ENCODE results near the gene B4GALNT4. TPM values are rescaled to one million over a fixed set of nuclear protein-coding genes. Genes with fewer than 3 reads are reported as not detected.
"Not testable (repeated sequence)": the region's sequence is repeated elsewhere in the genome, so short reads cannot be mapped to it uniquely, and the experiment has no call there.

Gene B4GALNT4
- total RNA-seq, 1 donor from 2014 or later, result 64.6 TPM

DNA sequence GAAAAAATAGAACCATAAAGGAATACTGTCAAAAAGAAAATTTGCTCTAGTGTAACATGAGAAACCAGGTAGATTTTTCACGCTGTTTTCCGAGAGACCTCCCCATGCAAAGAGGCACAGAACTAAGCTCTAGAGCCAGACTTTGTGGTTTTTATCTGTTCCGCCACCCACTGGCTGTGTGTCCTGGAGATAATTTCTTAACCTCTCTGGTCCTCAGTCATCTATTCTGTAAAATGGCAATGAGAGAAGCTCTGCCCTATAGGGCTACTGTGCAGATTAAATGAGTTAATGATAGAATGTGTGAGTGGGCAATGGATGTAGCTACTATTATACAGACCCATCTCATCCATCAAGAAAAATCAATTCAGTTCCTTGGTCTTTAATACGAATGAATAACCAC is 54.9 kb downstream of the B4GALNT4 start:
- Mint-ChIP-seq H3K36me3 (ENCODE audit: low read depth, unreplicated experiment) (peaks cover 2% of the 10 kb centered on the region), H3K9me3 (ENCODE audit: unreplicated experiment) (peaks cover 4% of the 10 kb centered on the region), H3K4me3 (ENCODE audit: unreplicated experiment) (no peak overlapping the region), H3K27me3 (ENCODE audit: low read depth, unreplicated experiment) (peaks cover 15% of the 10 kb centered on the region), H3K27ac (ENCODE audit: unreplicated experiment) (no peak overlapping the region), H3K4me1 (ENCODE audit: low read depth, unreplicated experiment) (peaks cover 5% of the 10 kb centered on the region)
- H3K36me3 ChIP-seq (ENCODE audit: insufficient read depth, low read length), result no peaks in the 10 kb centered on the region
- DNase-seq (ENCODE audit: low read depth), result no peak
- no peaks in the 10 kb centered on the region for H3K9me3 ChIP-seq (ENCODE audit: insufficient read depth, low read depth, low read length)
- H3K9ac ChIP-seq (ENCODE audit: low read length), result no peak overlapping the region
- H4K20me1 ChIP-seq (ENCODE audit: insufficient read depth, low read length), result no peaks in the 10 kb centered on the region
- no peaks in the 10 kb centered on the region for H3K79me2 ChIP-seq (ENCODE audit: insufficient read depth, low read length)
- no peaks in the 10 kb centered on the region for H3K4me1 ChIP-seq (ENCODE audit: insufficient read depth, low read length)
- peaks cover 16% of the 10 kb centered on the region for H3K27me3 ChIP-seq (ENCODE audit: insufficient read depth, low read length)
- no peak overlapping the region for H3K27ac ChIP-seq (ENCODE audit: low read depth, low read length)
- TF ChIP-seq, protein P1, sequence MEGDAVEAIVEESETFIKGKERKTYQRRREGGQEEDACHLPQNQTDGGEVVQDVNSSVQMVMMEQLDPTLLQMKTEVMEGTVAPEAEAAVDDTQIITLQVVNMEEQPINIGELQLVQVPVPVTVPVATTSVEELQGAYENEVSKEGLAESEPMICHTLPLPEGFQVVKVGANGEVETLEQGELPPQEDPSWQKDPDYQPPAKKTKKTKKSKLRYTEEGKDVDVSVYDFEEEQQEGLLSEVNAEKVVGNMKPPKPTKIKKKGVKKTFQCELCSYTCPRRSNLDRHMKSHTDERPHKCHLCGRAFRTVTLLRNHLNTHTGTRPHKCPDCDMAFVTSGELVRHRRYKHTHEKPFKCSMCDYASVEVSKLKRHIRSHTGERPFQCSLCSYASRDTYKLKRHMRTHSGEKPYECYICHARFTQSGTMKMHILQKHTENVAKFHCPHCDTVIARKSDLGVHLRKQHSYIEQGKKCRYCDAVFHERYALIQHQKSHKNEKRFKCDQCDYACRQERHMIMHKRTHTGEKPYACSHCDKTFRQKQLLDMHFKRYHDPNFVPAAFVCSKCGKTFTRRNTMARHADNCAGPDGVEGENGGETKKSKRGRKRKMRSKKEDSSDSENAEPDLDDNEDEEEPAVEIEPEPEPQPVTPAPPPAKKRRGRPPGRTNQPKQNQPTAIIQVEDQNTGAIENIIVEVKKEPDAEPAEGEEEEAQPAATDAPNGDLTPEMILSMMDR (IDR thresholded peaks at IDR 0.05; ENCODE audit: insufficient read depth, low read depth, low read length), result no peak
- no peak for TF ChIP-seq EZH2 (IDR thresholded peaks at IDR 0.05; ENCODE audit: insufficient read depth, low read length)
- no peak for FAIRE-seq
- H3K4me2 ChIP-seq (ENCODE audit: low read length), result no peak overlapping the region
- H2AFZ ChIP-seq (ENCODE audit: low read depth, low read length), result no peak overlapping the region
- no peak overlapping the region for H3K4me3 ChIP-seq (ENCODE audit: insufficient read depth, low read depth, low read length)

DNA sequence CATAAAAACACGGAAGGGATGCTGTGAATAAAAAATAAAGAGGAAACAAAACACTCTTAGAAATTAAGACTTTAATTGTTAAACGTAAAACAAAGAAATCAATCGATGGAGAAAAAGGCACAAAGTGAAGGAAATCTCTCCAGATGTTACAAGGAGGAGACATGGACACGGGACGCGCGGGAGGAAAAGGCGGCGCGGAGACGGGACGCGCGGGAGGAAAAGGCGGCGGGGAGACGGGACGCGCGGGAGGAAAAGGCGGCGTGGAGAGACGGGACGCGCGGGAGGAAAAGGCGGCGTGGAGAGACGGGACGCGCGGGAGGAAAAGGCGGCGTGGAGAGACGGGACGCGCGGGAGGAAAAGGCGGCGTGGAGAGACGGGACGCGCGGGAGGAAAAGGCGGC is 55.5 kb downstream of the B4GALNT4 start:
- H3K27me3 ChIP-seq (ENCODE audit: insufficient read depth, low read length), result peaks cover 16% of the 10 kb centered on the region
- H3K4me1 Mint-ChIP-seq (ENCODE audit: low read depth, unreplicated experiment); H3K9me3 Mint-ChIP-seq (ENCODE audit: unreplicated experiment); H3K9ac ChIP-seq (ENCODE audit: low read length); H3K27ac Mint-ChIP-seq (ENCODE audit: unreplicated experiment); FAIRE-seq; H2AFZ ChIP-seq (ENCODE audit: low read depth, low read length); H3K4me3 ChIP-seq (ENCODE audit: insufficient read depth, low read depth, low read length); H4K20me1 ChIP-seq (ENCODE audit: insufficient read depth, low read length); H3K79me2 ChIP-seq (ENCODE audit: insufficient read depth, low read length); H3K36me3 ChIP-seq (ENCODE audit: insufficient read depth, low read length); DNase-seq (ENCODE audit: low read depth); H3K4me1 ChIP-seq (ENCODE audit: insufficient read depth, low read length); H3K36me3 Mint-ChIP-seq (ENCODE audit: low read depth, unreplicated experiment); H3K9me3 ChIP-seq (ENCODE audit: insufficient read depth, low read depth, low read length); H3K4me2 ChIP-seq (ENCODE audit: low read length); H3K27ac ChIP-seq (ENCODE audit: low read depth, low read length); H3K4me3 Mint-ChIP-seq (ENCODE audit: unreplicated experiment): not testable (repeated sequence)
- peaks cover 15% of the 10 kb centered on the region for H3K27me3 Mint-ChIP-seq (ENCODE audit: low read depth, unreplicated experiment)

DNA sequence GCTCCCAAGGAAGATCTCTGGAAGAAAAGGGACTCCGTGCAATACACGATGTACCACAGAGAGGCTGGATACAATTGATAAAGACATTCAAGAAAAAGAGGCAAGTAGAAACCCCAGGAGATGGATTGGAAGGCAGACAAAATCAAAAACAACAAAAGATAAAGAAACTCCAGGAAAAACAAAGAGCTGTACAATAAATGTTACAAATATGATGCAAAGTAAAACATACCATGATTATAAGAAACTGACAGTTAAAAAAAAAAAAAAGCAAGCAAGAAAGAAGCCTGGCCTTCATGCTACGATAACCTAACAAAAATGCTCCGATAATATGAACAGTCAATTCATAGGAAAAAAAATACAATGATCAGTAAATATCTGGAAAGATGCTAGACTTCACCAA is 56.0 kb downstream of the B4GALNT4 start:
- Histone ChIP-seq H3K4me2 (ENCODE audit: low read length) (no peak overlapping the region), H3K27ac (ENCODE audit: low read depth, low read length) (no peak overlapping the region), H4K20me1 (ENCODE audit: insufficient read depth, low read length) (no peaks in the 10 kb centered on the region), H3K79me2 (ENCODE audit: insufficient read depth, low read length) (no peaks in the 10 kb centered on the region), H3K4me1 (ENCODE audit: insufficient read depth, low read length) (no peaks in the 10 kb centered on the region), H3K36me3 (ENCODE audit: insufficient read depth, low read length) (no peaks in the 10 kb centered on the region), H2AFZ (ENCODE audit: low read depth, low read length) (no peak overlapping the region), H3K9me3 (ENCODE audit: insufficient read depth, low read depth, low read length) (no peaks in the 10 kb centered on the region), H3K27me3 (ENCODE audit: insufficient read depth, low read length) (peaks cover 16% of the 10 kb centered on the region), H3K4me3 (ENCODE audit: insufficient read depth, low read depth, low read length) (no peak overlapping the region), H3K9ac (ENCODE audit: low read length) (no peak overlapping the region)
- no peak for FAIRE-seq
- Mint-ChIP-seq H3K4me3 (ENCODE audit: unreplicated experiment) (no peak overlapping the region), H3K27me3 (ENCODE audit: low read depth, unreplicated experiment) (peaks cover 15% of the 10 kb centered on the region), H3K36me3 (ENCODE audit: low read depth, unreplicated experiment) (peaks cover 2% of the 10 kb centered on the region), H3K9me3 (ENCODE audit: unreplicated experiment) (peaks cover 4% of the 10 kb centered on the region), H3K4me1 (ENCODE audit: low read depth, unreplicated experiment) (peaks cover 5% of the 10 kb centered on the region), H3K27ac (ENCODE audit: unreplicated experiment) (no peak overlapping the region)
- TF ChIP-seq EZH2 (IDR thresholded peaks at IDR 0.05; ENCODE audit: insufficient read depth, low read length), result no peak
- TF ChIP-seq, protein P1 (IDR thresholded peaks at IDR 0.05; ENCODE audit: insufficient read depth, low read depth, low read length), result no peak
- no peak for DNase-seq (ENCODE audit: low read depth)
